Mammary epithelial cell (primary cell): Measurements from ENCODE around the gene CIRBP.

Experiments used
- EZH2 ChIP-seq: IDR thresholded peaks from 2 replicates; pipeline ENCODE4 v1.6.1; 2012; ENCODE audit warnings: low read length, inconsistent platforms, borderline replicate concordance
- TF ChIP-seq, protein P1 (sequence below), 2 donors: IDR thresholded peaks in 1 of 2; conservative IDR thresholded peaks in 1 of 2; 2 replicates each; pipeline ENCODE4 v1.5.1; 2011 to 2012; ENCODE audit warnings: inconsistent platforms in 2 of 2, low read length in 2 of 2, mild to moderate bottlenecking in 2 of 2, control low read depth in 1 of 2, low read depth in 1 of 2; ENCODE audit not compliant: insufficient read depth in 1 of 2; ENCODE audit errors: extremely low read depth in 1 of 2

DNA sequence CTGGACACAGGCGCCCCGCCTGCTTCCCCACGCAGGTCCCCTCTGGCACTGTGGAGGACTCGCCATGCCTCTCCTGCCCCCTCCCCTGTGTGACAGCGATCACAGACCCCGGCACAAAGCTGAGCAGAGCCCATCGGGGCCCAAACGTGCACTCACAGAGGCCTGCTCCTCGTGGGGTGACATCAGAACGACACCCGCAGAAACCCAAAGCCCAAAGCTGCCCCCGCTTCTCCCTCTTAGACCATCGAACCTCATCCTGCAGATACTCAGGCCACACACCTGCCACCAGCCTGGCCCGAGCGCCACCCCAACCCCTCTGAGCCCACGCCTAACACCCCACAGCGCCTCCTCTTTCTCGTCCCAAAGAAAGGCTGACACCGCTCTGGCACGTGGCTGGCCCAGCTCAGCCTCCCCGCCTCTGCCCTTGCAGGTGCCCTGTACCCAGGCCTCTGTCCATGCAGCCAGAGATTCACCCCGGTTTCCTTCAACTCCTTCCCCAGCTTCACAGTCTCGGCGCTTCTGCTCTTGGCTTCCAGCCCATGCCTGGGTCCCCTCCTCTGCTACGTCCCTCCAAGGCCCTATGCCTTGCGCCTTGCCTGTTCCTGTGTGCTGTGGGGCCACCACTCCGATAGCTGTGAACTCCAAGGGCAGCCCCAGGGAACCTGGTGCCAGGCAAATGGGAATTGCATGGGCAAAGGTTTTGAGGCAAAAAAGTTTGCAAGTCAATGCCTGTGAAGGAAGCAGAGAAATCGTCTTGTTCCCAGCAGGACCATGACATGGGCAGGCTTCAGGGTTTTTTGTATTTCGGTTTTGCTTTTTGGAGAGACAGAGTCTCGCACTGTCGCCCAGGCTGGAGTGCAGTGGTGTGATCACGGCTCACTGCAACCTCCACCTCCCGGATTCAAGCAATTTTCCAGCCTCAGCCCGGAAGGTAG, 30.5 kb upstream of the CIRBP start:
- TF ChIP-seq, protein P1, sequence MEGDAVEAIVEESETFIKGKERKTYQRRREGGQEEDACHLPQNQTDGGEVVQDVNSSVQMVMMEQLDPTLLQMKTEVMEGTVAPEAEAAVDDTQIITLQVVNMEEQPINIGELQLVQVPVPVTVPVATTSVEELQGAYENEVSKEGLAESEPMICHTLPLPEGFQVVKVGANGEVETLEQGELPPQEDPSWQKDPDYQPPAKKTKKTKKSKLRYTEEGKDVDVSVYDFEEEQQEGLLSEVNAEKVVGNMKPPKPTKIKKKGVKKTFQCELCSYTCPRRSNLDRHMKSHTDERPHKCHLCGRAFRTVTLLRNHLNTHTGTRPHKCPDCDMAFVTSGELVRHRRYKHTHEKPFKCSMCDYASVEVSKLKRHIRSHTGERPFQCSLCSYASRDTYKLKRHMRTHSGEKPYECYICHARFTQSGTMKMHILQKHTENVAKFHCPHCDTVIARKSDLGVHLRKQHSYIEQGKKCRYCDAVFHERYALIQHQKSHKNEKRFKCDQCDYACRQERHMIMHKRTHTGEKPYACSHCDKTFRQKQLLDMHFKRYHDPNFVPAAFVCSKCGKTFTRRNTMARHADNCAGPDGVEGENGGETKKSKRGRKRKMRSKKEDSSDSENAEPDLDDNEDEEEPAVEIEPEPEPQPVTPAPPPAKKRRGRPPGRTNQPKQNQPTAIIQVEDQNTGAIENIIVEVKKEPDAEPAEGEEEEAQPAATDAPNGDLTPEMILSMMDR (conservative IDR thresholded peaks at IDR 0.05 in 1 of 2, IDR thresholded peaks at IDR 0.05 in 1 of 2; ENCODE audit: extremely low read depth in 1 of 2, insufficient read depth in 1 of 2, low read depth in 1 of 2, low read length in 2 of 2) = no peak
- TF ChIP-seq EZH2 = no peak
